GM12864 (cell line): ENCODE data around the gene PHLPP1.

Experiments used
- DNase-seq: peaks from one replicate; pipeline ENCODE4 v3.0.0-alpha.2; 2011; ENCODE audit warnings: low read depth
- H3K4me3 ChIP-seq: 2 replicates; pipeline ENCODE4 v1.5.1; 2011; ENCODE audit warnings: mild to moderate bottlenecking, low read depth, low read length, control low read depth
- TF ChIP-seq, protein P1 (sequence below): IDR thresholded peaks from 2 replicates; pipeline ENCODE4 v1.5.1; 2011; ENCODE audit warnings: low read depth, mild to moderate bottlenecking, moderate library complexity, low read length, control low read depth, inconsistent platforms; ENCODE audit errors: missing control alignments

The PHLPP1 gene

GRCh38 chr18:62844850-62845643 is 129.7 kb downstream of the PHLPP1 start:
- no peak for DNase-seq
- no peak overlapping the region; the same call in 1 of the 2 replicates for H3K4me3 ChIP-seq
- TF ChIP-seq, protein P1, sequence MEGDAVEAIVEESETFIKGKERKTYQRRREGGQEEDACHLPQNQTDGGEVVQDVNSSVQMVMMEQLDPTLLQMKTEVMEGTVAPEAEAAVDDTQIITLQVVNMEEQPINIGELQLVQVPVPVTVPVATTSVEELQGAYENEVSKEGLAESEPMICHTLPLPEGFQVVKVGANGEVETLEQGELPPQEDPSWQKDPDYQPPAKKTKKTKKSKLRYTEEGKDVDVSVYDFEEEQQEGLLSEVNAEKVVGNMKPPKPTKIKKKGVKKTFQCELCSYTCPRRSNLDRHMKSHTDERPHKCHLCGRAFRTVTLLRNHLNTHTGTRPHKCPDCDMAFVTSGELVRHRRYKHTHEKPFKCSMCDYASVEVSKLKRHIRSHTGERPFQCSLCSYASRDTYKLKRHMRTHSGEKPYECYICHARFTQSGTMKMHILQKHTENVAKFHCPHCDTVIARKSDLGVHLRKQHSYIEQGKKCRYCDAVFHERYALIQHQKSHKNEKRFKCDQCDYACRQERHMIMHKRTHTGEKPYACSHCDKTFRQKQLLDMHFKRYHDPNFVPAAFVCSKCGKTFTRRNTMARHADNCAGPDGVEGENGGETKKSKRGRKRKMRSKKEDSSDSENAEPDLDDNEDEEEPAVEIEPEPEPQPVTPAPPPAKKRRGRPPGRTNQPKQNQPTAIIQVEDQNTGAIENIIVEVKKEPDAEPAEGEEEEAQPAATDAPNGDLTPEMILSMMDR: no peak

DNA sequence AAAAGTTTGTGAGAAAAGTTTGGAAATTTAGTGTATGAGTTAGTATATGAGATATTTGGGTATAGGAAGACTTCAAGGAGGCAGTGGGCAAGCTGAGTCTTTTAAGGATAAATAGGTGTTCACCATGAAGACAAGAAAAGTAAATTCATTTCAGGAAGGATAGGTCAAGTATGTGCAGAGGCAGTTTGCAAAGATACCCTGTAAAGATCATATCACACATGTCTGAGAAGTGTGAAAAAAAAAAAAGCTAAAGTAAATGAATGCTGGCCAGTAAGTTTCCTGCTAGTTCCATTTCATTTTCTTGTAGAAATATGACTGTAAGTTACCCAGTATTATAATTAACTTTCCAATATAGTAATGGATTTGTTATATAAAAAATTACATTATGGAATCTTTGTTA is 131.0 kb downstream of the PHLPP1 start:
- no peak for DNase-seq
- TF ChIP-seq, protein P1: no peak
- no peak overlapping the region for H3K4me3 ChIP-seq

DNA sequence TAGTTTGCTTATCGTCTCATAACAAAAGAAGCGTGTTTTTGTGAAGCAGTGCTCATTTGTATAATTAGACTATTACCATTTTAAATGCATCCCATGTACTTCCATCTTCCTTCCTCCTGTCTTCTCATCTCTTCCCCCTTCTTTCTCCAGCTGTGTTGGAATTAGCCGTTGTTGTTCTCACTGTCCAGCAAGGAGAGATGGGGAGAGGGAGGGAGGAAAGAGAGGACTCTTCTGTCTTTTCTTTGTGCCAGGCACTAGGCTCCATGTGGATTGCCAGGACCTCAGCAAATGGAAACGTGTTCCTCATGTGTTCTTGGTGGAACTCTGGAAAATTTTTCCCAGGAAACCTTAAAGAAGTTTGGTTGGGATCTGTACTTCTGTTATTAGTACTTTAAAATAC is 131.7 kb downstream of the PHLPP1 start:
- TF ChIP-seq, protein P1: no peak
- DNase-seq: no peak

GRCh38 chr18:62848946-62849345 is 133.6 kb downstream of the PHLPP1 start:
- H3K4me3 ChIP-seq: no peak overlapping the region
- no peak for DNase-seq
- TF ChIP-seq, protein P1: no peak

More for the DNA sequence above, 131.7 kb downstream of the PHLPP1 start:
- H3K4me3 ChIP-seq: no peak overlapping the region

- TF ChIP-seq, protein P1: no peak
- no peak overlapping the region for H3K4me3 ChIP-seq
- no peak for DNase-seq
Observed at GRCh38 chr18:62850619-62851306, 135.4 kb downstream of the PHLPP1 start.

- TF ChIP-seq, protein P1: no peak
- H3K4me3 ChIP-seq: no peak overlapping the region
- no peak for DNase-seq
Observed at GRCh38 chr18:62852851-62853250, 137.5 kb downstream of the PHLPP1 start.
